Femur (tissue), 1 donor: ENCODE measurements around the gene SRSF9.
"Not testable (repeated sequence)": the region's sequence is repeated elsewhere in the genome, so short reads cannot be mapped to it uniquely, and the experiment has no call there.

ENCODE experiments used
- DNase-seq: peaks from one replicate; pipeline ENCODE4 v3.0.0-alpha.2; 2017

The SRSF9 gene

DNA sequence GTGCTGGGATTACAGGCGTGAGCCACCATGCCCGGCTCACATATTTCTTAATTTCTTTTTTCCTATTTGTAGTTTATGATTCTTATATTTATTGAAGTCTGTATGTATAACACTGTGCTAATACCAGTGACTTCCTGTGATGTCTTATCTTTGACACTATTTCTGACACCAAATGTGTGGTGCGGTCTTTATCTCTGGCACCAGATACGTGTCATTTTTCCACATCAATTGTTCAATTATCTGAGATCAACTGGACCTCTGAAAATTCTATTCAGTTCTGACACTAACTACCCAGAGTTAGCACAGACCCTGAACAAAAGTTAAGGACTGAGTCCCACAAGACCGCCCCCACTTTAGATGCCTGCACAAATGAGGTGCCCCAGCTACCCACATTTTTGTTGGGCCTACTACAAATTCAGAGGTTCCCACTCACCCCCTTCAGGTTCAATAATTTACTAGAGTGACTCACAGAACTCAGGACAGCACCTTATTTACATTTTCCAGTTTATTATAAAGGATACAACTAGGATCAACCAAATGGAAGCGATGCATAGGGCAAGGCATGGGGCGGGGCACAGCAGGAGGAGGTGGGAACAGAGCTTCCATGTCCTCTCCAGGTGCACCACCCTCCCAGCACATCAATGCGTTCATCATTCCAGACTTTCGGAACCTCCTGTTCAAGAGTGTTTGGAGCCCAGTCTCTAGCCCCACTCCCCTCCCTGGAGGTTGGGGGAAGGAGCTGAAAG, 11.6 kb upstream of the SRSF9 start:
- DNase-seq, result no peak

DNA sequence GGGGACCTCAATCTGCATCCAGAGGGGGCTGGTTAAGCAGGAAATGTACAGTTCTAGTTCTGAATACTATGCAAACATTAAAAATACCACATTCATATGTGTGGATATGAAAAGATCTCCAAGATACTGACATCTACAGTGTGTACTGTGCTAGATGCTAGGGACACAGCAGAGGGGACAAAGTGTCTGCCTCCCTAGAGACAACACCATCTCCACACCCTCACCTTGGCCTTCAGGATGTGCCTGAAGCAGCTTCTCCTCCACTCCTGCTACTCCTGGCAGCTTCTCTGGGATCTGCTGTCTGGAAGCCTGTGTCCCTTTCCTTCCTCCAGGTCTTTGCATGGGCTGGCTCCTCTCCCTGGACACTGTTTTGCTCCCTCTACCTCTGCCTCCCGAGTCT, 10.7 kb upstream of the SRSF9 start:
- no peak for DNase-seq

DNA sequence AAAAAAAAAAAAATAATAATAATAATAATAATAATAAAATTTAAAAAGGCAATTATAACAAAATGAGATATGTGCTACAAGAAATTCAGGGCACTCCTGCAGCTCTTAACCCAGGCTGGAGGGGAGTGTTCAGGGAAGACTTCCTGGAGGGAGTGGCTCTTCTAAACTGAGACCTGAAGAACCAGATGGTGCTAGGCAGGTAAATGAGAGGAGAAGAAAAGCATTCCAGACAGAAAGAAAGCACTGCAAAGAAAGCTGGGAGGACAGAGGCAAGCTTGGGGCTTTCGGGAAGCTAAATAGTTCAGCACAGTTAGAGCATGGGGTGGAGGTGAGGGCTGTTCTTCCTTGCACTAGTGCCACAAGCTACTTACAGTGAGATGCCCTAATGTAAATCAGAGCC, 9.9 kb upstream of the SRSF9 start:
- DNase-seq, result no peak

- DNase-seq, result no peak
Measured at GRCh38 chr12:120475643-120476042, 6.1 kb upstream of the SRSF9 start.

DNA sequence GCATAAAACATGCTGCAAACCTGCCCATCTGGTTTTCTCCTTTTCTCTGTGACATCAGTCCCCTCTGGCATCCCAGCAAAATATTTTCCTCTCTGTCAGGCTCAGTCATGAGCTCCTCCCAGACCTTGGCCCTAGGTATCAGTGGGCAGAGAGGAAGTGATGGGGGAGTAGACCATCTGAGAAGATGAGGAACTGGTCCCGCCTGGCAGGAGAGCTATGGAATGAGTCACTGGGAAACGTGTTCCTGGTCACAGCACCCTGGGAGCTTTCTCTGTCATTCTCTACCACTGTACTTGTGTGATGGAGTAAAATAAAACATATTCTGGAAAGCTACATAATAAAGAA, 5.0 kb upstream of the SRSF9 start:
- DNase-seq, result peak; percentile 52

- DNase-seq, result no peak
Measured at GRCh38 chr12:120473807-120474615, 4.5 kb upstream of the SRSF9 start.

- DNase-seq, result no peak
Measured at GRCh38 chr12:120472521-120472920, 3.0 kb upstream of the SRSF9 start.

- no peak for DNase-seq
Measured at GRCh38 chr12:120470150-120470784, 719 bp upstream of the SRSF9 start.

GRCh38 chr12:120468821-120469449, 613 bp downstream of the SRSF9 start:
- peak; percentile 82 for DNase-seq

- DNase-seq, result peak; percentile 40
Measured at GRCh38 chr12:120468325-120468820, 1.2 kb downstream of the SRSF9 start.

GRCh38 chr12:120467439-120467838, 2.1 kb downstream of the SRSF9 start:
- no peak for DNase-seq

DNA sequence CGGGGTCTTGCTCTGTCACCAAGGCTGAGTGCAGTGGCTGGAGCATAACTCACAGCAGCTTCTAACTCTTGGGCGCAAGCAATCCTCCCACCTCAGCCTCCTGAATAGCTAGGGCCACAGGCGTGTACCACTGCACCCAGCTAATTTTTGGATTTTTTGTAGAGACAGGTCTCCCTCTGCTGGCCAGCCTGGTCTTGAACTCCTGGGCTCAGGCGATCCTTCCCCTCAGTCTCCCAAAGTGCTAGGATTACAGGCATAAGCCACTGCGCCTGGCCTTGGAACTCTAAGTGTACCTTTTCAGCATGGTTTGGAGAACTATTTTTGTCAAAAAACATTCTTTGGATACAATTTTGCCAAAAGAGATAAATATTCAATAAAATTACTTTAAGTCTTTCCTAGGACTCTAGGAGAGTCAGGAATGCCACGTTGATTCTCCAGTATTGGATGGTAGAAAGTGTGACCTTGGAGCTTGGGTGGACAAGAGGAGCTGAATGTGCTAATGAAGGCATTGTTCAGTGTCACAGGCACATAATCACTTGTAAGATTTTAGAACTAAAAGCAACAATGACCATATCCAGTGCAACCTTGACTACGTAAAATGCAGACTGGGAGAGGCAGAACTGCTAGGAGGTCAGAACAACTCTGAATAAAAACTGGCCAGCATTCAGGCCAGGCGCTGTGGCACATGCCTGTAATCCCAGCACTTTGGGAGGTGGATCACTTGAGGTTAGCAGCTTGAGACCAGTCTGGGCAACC, 2.8 kb downstream of the SRSF9 start:
- peak; percentile 38 for DNase-seq

DNA sequence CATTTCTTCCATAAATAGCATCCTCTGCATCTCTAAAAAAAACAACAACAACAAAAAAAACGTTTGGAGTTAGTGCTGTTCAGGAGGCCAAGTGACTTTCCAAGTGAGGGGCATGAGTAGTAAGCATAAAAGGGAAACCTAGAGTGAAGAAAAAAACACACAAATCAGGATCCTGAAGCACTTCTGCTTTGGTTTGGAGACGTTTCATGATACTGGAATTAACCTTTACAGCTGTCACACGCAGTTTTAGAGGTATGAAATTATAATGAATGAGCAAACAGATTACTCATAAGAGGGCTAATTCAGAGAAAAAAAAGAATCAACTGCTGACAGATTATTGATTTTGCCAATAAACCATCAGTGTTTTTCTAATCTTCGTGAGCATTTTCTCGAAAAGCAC, 3.8 kb downstream of the SRSF9 start:
- DNase-seq, result no peak

- no peak for DNase-seq
Measured at GRCh38 chr12:120463712-120464111, 5.8 kb downstream of the SRSF9 start.

DNA sequence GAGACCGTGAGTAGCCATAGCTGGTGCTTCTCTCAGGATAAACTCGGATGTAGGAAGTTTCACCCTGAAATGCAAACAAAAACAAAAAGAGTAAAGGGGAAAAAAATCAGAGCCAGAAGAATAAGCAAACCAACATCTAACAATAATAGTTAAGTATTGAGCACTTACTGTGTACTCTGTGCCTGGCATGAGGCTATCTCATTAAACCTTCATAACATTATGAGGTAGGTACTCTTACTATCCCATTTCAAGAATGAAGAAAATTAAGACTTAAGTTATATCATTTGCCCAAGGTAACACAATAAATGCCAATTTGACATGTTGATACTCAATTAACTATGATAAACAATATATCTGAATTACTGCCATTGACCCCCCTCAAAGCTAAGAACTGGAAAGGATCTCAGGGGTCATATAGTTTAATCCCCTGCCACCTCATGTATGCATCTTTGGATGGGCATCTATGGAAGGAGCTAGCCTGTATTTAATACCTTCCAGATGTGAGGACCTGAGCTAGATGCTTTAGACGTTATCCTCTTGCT, 7.4 kb downstream of the SRSF9 start:
- DNase-seq, result no peak

DNA sequence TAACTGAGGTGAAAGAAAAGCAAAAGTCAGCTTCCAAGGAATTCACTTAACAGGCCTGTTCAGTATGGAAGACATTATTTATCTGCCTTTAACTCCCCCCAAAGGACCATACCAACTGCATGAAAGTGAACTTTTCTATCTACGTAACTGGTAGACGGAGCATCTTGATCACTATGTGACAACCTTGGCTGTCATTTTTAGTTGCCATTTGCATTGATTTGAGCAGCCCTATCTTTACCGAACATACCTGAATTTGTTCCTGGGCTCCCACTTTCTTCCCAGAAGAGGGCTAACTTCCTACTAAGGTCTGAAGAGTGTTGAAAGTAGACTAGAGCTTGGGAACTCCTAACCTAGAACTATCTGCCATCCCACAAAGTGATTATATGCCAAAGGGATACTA, 9.4 kb downstream of the SRSF9 start:
- DNase-seq, result no peak

- no peak for DNase-seq
Measured at GRCh38 chr12:120457133-120457532, 12.4 kb downstream of the SRSF9 start.

GRCh38 chr12:120455302-120455701, 14.2 kb downstream of the SRSF9 start:
- no peak for DNase-seq

- DNase-seq, result no peak
Measured at GRCh38 chr12:120453977-120454376, 15.6 kb downstream of the SRSF9 start.

GRCh38 chr12:120453060-120453750, 16.3 kb downstream of the SRSF9 start:
- no peak for DNase-seq

- DNase-seq, result not testable (repeated sequence)
Measured at GRCh38 chr12:120452524-120452923, 17.0 kb downstream of the SRSF9 start.

DNA sequence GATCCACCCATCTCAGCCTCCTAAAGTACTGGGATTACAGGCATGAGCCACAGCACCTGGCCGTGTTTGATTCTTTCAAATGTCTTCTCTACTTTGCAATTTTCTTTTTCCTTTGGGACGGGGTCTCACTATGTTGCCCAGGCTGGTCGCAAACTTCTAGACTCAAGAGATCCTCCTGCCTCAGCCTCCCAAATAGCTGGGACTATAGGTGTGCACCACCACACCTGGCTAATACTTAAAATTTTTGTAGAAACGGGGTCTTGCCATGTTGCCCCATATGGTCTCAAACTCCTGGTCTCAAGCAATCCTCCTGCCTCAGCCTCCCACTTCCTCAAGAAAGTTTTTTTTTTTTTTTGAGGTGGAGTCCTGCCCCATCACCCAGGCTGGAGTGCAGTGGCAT, 21.6 kb downstream of the SRSF9 start:
- DNase-seq, result no peak
